ENCODE data around the gene KLK7.
"Not testable (repeated sequence)": the region's sequence is repeated elsewhere in the genome, so short reads cannot be mapped to it uniquely, and the experiment has no call there.

KLK7 gene

GRCh38 chr19:51012661-51013190 lies 29.0 kb upstream of the KLK7 start:
- no peak for DNase-seq (ENCODE audit: low read depth in 1 of 2, low spot score in 1 of 2)

DNA sequence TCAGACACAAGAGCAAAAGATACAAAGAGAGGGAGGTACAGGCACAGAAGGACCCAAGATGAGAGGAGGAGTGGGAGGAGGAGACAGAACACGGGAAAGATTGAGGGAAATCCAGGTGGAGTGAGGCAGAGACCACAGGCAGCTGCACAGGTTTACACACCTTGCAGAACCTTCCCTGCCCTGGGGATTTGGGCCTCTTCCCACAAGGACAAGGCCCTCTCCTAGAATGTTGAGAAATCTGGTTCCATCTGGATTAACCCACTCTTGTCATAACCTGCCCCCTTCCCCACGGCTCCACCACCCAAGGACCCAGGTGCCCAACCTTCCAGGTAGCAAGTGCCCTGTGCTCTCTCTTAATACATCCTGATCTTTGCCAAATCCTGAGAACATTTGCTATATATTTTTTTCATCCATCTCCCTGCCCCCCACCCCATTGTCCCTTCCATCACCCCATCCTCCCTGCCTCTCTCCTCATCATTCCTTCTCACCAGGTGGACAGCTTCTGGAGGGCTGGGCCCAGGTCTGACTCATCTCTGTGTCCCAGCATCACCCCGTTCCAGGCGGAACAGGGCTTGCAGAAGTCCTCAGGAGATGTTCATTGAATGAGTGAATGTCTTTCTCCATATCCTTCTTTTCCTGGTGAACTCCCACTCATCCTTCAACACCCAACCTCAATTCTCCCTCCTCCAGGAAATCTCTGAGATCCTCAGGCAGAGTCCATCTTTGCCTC lies 26.5 kb upstream of the KLK7 start:
- DNase-seq (ENCODE audit: low read depth in 1 of 2, low spot score in 1 of 2) = no peak

DNA sequence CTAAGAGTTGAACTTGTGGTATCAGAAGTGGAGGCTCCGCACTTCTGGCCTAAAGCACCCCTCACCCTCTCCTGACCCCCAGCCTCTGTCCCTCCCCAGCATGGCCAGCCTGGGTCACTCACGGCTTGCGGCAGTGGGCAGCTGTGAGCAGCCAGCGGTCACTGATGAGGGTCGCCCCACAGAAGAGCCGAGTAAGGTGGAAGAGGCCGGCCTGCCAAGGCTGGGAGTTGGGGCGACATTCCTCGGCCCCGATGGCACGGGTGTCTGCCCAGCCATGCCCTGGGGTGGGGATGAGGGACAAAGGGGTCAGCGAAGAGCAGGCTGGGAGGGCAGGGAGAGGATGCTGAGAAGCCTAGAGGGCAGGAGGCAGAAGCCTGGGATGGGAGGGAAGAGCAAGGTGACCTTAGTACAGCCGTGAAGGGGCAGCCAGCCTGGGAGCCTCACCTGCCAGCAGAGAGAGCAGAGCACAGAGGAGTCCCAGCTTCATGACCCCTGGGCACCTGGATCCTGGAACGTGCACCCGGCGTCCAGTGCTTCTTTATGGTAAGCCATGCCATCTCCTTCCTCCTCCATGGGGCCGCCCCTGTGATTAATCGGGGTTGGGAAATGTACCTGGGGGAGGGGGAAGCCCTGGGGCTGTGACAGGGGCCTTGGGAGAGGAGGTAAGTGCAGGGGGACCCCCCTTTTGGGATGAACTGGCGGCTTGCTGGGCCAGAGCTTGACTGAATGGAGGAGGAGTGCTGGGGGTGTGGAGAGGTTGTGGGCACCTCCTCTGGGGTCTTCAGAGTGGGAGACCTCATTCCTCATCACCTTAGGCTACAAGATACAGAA lies 25.6 kb upstream of the KLK7 start:
- no peak for DNase-seq (ENCODE audit: low read depth in 1 of 2, low spot score in 1 of 2)

DNA sequence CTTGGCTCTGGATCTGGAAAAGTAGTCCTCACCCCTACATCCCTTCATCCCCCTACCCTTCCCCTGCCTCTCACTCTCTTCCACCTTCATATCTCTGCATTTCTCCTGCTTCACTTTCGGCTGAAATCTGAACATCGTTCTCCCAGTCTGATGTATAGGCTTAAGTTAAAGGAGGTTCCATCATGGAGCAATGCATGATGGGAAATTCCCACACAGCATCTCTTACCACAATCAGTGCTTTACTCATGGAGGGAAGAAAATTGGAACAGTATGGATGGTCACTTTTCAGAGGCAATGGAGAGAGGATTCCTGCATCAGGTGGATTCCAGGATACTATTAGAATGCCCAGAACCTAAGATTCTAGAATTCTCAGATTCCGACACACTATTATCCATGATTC lies 23.8 kb upstream of the KLK7 start:
- DNase-seq (ENCODE audit: low read depth in 1 of 2, low spot score in 1 of 2) = no peak

DNA sequence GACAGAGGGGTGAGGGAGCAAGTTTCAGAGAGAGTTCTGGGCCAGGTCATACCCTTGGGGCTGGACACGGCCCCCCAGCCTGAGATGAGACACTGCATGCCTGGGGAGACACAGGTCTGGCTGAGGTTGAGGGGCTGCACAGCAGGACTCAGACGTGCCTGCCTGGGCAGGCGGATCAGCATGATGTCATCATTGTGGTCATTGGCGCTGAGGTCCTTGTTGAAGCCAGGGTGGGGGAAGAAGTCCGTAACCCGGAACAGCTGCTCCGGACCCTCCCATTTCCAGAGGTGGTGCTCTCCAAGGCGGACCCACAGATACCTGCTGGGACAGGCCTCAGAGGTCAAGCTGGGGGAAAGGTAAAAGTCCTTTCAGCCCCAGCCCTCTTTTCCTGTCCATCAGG lies 22.7 kb upstream of the KLK7 start:
- no peak for DNase-seq (ENCODE audit: low read depth in 1 of 2, low spot score in 1 of 2)

- DNase-seq (ENCODE audit: low read depth in 1 of 2, low spot score in 1 of 2) = no peak
Measured at GRCh38 chr19:51005248-51005647, 21.5 kb upstream of the KLK7 start.

GRCh38 chr19:51003316-51003715 lies 19.6 kb upstream of the KLK7 start:
- DNase-seq (ENCODE audit: low read depth in 1 of 2, low spot score in 1 of 2) = no peak

DNA sequence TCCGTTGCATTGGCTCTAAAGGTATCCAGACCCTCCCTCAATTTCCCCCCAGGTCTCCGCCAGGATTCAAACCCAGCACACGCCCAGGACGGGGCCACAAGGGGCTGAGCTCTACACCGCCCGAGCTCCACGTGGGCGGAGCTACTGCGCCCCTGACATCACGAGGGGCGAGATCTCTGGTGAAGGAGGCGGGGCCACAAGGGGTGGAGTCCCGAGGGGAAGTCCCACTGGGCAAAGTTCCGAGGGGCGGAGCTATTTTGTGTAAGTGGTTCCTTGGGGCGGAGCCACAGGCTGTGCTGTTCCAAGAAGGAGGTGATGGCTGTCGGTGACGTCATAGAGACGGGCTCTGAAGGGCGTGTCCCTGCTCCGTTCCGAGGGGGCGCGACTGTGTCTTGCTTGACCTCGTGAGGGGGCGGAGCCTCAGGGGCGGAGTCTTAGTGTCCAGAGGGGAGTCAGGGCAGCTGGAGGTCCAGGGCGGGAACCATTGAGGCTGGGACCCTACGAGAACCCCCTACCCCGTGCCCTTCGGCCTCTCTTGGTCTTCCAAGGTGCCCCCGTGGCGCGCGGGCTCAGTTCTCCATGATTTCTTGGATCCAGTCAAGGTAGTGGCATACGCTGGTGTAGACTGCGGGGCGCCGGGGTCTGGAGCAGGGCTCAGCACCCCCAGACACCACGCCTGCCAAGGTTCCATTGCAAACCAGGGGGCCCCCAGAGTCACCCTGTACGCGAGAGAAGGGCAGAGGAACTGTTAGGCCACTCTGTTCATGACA lies 19.0 kb upstream of the KLK7 start:
- no peak for DNase-seq (ENCODE audit: low read depth in 1 of 2, low spot score in 1 of 2)

DNA sequence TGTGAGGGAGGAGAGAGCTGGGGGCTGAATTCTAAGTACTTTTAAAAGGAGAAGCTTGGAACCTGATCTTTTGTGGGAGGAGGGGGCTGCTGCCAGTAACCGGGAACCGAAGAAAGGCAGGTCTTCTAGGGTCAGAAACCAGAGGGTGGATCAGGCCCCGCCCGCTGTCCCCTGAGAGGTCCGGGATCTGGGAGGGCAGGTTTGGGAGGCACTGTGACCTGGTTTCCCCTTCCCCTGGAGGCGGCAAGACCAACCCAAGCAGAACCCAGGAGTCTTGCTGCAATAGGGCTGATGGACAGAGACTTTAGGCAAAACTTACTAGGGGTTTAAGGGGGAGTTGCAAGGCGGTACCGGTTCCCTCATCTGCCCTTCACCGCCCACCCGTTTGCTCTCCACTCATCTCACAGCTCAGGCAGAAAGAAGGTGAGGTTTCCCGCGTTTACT lies 18.4 kb upstream of the KLK7 start:
- DNase-seq (ENCODE audit: low read depth in 1 of 2, low spot score in 1 of 2) = no peak

- DNase-seq (ENCODE audit: low read depth in 1 of 2, low spot score in 1 of 2) = no peak
Measured at GRCh38 chr19:51001515-51001914, 17.8 kb upstream of the KLK7 start, which contains the start of gene KLK8. Gene KLK8 (minus strand): TSS chr19:51001604. CDS start chr19:51001167, 437 bp downstream.

- DNase-seq (ENCODE audit: low read depth in 1 of 2, low spot score in 1 of 2) = no peak
Measured at GRCh38 chr19:51000981-51001380, 17.3 kb upstream of the KLK7 start.

GRCh38 chr19:51000426-51000825 lies 16.7 kb upstream of the KLK7 start:
- no peak for DNase-seq (ENCODE audit: low read depth in 1 of 2, low spot score in 1 of 2)

- DNase-seq (ENCODE audit: low read depth in 1 of 2, low spot score in 1 of 2) = no peak
Measured at GRCh38 chr19:50998686-50999085, 15.0 kb upstream of the KLK7 start.

GRCh38 chr19:50998061-50998460 lies 14.3 kb upstream of the KLK7 start:
- DNase-seq (ENCODE audit: low read depth in 1 of 2, low spot score in 1 of 2) = no peak

DNA sequence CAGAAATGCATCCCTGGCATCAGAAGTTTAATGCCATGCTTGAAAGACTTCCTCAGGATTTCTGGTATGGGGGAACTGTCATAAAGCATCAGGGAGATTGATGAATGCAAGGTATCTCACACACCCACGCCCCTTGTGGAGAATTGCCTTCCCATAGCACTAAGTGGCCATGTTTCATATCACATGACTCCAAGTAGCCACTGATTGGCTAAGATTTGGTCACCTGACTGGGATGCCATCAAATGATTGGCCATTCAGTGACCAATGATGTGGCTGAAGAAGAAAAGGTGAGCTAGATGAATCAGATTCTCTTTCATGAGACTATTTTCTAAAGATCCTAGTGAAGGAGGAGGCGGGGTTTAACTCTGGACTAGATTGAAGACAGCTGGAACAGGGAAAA lies 10.4 kb upstream of the KLK7 start:
- DNase-seq (ENCODE audit: low read depth in 1 of 2, low spot score in 1 of 2) = no peak

- no peak for DNase-seq (ENCODE audit: low read depth in 1 of 2, low spot score in 1 of 2)
Measured at GRCh38 chr19:50992666-50993035, 8.9 kb upstream of the KLK7 start.

DNA sequence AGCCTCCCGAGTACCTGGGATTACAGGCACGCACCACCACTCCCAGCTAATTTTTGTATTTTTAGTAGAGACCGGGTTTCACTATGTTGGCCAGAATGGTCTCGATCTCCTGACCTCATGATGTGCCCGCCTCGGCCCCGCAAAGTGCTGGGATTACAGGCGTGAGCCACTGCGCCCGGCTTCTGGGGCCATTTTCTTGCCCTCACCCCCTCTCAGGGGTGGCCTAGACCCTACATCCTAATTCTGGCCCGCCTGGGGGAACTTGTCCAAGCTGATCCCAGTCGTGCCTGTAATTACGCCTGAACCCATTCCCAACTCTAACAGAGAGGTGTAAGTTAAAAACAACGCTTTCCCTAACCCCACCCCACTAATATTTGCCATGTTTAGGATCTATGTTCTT lies 699 bp upstream of the KLK7 start:
- DNase-seq (ENCODE audit: low read depth in 1 of 2, low spot score in 1 of 2) = not testable (repeated sequence)

DNA sequence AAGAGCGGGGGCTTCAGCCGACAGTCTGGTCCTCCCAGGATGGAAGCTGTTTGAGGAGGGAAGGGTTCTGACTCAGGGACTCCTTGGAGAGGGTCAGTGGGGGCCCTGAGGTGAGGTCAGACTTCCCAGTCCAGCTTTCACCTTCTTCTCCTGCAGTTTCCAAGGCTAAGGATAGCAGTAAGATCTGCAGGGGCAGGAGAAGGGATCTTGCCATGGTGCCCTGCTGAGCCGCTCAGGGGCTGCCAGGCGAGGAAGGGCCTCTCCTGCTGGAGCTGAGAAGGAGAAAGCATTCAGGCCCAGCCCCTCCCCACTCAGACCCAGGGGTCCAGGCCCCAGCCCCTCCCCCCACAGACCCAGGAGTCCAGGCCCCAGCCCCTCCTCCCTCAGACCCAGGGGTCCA lies 1.5 kb downstream of the KLK7 start:
- DNase-seq (ENCODE audit: low read depth in 1 of 2, low spot score in 1 of 2) = no peak

- DNase-seq (ENCODE audit: low read depth in 1 of 2, low spot score in 1 of 2) = no peak
Measured at GRCh38 chr19:50981587-50982146, 2.0 kb downstream of the KLK7 start.

- DNase-seq (ENCODE audit: low read depth in 1 of 2, low spot score in 1 of 2) = no peak
Measured at GRCh38 chr19:50980208-50980607, 3.5 kb downstream of the KLK7 start.

DNA sequence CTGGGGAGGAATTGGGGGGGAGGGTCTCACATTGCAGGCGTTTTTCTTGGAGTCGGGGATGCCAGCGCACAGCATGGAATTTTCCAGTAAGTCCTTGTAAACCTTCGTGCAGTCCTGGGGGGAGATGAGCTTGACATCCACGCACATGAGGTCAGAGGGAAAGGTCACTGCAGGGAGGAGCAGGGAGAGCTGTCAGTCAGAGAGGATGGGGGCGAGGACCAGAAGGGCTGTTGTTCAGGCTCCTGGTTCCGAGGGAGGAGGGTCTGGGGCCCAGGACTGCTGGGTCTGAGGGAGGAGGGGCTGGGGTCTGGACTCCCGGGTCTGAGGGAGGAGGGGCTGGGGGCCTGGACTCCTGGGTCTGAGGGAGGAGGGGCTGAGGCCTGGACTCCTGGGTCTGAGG lies 4.0 kb downstream of the KLK7 start:
- DNase-seq (ENCODE audit: low read depth in 1 of 2, low spot score in 1 of 2) = no peak
